ENCODE measurements around the gene SHC4.

The SHC4 gene

GRCh38 chr15:48775546-48775945 lies 188.2 kb downstream of the SHC4 start:
- no peaks in the 10 kb centered on the region for H3K9me3 ChIP-seq (ENCODE audit: control insufficient read depth in 1 of 2, low read length in 2 of 2)
- no peak overlapping the region for H3K9ac ChIP-seq (ENCODE audit: low read depth in 1 of 2, low read length in 2 of 2)
- H3K27me3 ChIP-seq (ENCODE audit: control insufficient read depth in 1 of 2, insufficient read depth in 2 of 2, low read length in 2 of 2): no peaks in the 10 kb centered on the region
- no peak overlapping the region for H3K27ac ChIP-seq (ENCODE audit: low read depth, low read length)
- no peaks in the 10 kb centered on the region for H3K4me1 ChIP-seq (ENCODE audit: control insufficient read depth in 1 of 2, insufficient read depth in 2 of 2, low read length in 2 of 2)
- peaks cover 0 to 2% of the 10 kb centered on the region in 2 donors for H3K36me3 ChIP-seq (ENCODE audit: control insufficient read depth in 1 of 2, insufficient read depth in 2 of 2, low read length in 2 of 2)
- no peak overlapping the region for H3K4me3 ChIP-seq (ENCODE audit: low read depth in 1 of 2, low read length in 2 of 2)

GRCh38 chr15:48774484-48774883 lies 189.2 kb downstream of the SHC4 start:
- H3K9ac ChIP-seq (ENCODE audit: low read depth in 1 of 2, low read length in 2 of 2): no peak overlapping the region

More at GRCh38 chr15:48774484-48774883, 189.2 kb downstream of the SHC4 start:
- Histone ChIP-seq H3K9me3 (ENCODE audit: control insufficient read depth in 1 of 2, low read length in 2 of 2) (no peaks in the 10 kb centered on the region), H3K4me3 (ENCODE audit: low read depth in 1 of 2, low read length in 2 of 2) (no peak overlapping the region), H3K36me3 (ENCODE audit: control insufficient read depth in 1 of 2, insufficient read depth in 2 of 2, low read length in 2 of 2) (no peaks in the 10 kb centered on the region), H3K27me3 (ENCODE audit: control insufficient read depth in 1 of 2, insufficient read depth in 2 of 2, low read length in 2 of 2) (no peaks in the 10 kb centered on the region), H3K27ac (ENCODE audit: low read depth, low read length) (no peak overlapping the region), H3K4me1 (ENCODE audit: control insufficient read depth in 1 of 2, insufficient read depth in 2 of 2, low read length in 2 of 2) (no peaks in the 10 kb centered on the region)

Data from duodenal mucosa (tissue), 2 donors.